Prostate gland (tissue), 2 donors: ENCODE measurements around the gene LRRC4C. TPM values are rescaled to one million over a fixed set of nuclear protein-coding genes. Genes with fewer than 3 reads are reported as not detected.

Experiments used
- DNase-seq: peaks from one replicate; pipeline ENCODE4 v3.0.0-alpha.2; 2019; ENCODE audit warnings: low spot score
- H3K27ac ChIP-seq, 2 donors: fragments of 200-600 bp; sonication (generic); 2 replicates each; pipeline ENCODE4 v1.5.1; 2017 to 2019
- H3K27me3 ChIP-seq: fragments of 200-600 bp; sonication (generic); replicated peaks from 2 replicates; pipeline ENCODE4 v1.5.1; 2019; ENCODE audit not compliant: insufficient read depth
- H3K36me3 ChIP-seq, 2 donors: fragments of 200-600 bp; sonication (generic); 1 replicate in 1 of 2; 2 replicates in 1 of 2; pipeline versions ENCODE4 v1.5.1 to v1.8.1; 2017 to 2019
- H3K4me1 ChIP-seq: fragments of 200-600 bp; sonication (generic); replicated peaks from 2 replicates; pipeline ENCODE4 v1.5.1; 2019
- H3K4me3 ChIP-seq, 2 donors: fragments of 200-600 bp; sonication (generic); 2 replicates each; pipeline ENCODE4 v1.5.1; 2017 to 2019
- H3K9me3 ChIP-seq: fragments of 200-600 bp; sonication (generic); 2 replicates; pipeline ENCODE4 v1.5.1; 2017
- CTCF ChIP-seq, 4 experiments: fragments of 200-600 bp in 2 of 4; fragments of 450-650 bp in 2 of 4; sonication (generic) in 2 of 4; IDR thresholded peaks; 1 replicate in 3 of 4; 2 replicates in 1 of 4; pipeline ENCODE4 v1.5.1; 2016 to 2019; ENCODE audit warnings: antibody characterized with exemption in 4 of 4, mild to moderate bottlenecking in 2 of 4, moderate library complexity in 2 of 4
- POLR2A ChIP-seq: fragments of 450-650 bp; IDR thresholded peaks from one replicate; pipeline ENCODE4 v1.6.1; 2016; ENCODE audit warnings: antibody characterized with exemption, mild to moderate bottlenecking
- POLR2AphosphoS5 ChIP-seq: sonication (generic); formaldehyde crosslinking; IDR thresholded peaks from one replicate; pipeline ENCODE4 v1.6.1; 2017; ENCODE audit warnings: antibody characterized with exemption
- WGBS: methylation state at CpG from one replicate; pipeline ENCODE4 v1.1.5; 2018; 5-methylcytosine and 5-hydroxymethylcytosine counted together
- intact Hi-C: fragments of 100-400 bp; cut with DNase I; formaldehyde crosslinking; loops from one replicate; pipeline ENCODE4 v1.14.2; 2022
- total RNA-seq, 2 donors: library from RNA; depleted of rRNA; stranded (reverse); fragments of >200 nt; gene quantifications; one replicate each; pipeline ENCODE4 v1.1.0, GENCODE V29; 2016

The LRRC4C gene
- total RNA-seq, 2 donors from 2014 or later = 0.28 TPM; not detected in 1

- Histone ChIP-seq H3K27ac (no peak overlapping the region), H3K9me3 (no peaks in the 10 kb centered on the region), H3K4me1 (no peaks in the 10 kb centered on the region), H3K27me3 (no peaks in the 10 kb centered on the region), H3K4me3 (no peak overlapping the region), H3K36me3 (no peaks in the 10 kb centered on the region)
- intact Hi-C loops = no loop called here
- WGBS = 42% methylated on average over 2 of the region's 2 CpGs
- DNase-seq = no peak
- TF ChIP-seq POLR2A (no peak), CTCF (IDR thresholded peaks at IDR 0.05) (no peak), POLR2AphosphoS5 (no peak)
Observed at GRCh38 chr11:40246983-40247382, 1212.5 kb downstream of the LRRC4C start.

GRCh38 chr11:40241524-40242051 is 1217.9 kb downstream of the LRRC4C start:
- TF ChIP-seq POLR2A = no peak
- Histone ChIP-seq H3K36me3 (no peaks in the 10 kb centered on the region), H3K27me3 (no peaks in the 10 kb centered on the region), H3K9me3 (no peaks in the 10 kb centered on the region), H3K27ac (no peak overlapping the region), H3K4me3 (no peak overlapping the region), H3K4me1 (no peaks in the 10 kb centered on the region)
- DNase-seq = no peak
- intact Hi-C loops = no loop called here

DNA sequence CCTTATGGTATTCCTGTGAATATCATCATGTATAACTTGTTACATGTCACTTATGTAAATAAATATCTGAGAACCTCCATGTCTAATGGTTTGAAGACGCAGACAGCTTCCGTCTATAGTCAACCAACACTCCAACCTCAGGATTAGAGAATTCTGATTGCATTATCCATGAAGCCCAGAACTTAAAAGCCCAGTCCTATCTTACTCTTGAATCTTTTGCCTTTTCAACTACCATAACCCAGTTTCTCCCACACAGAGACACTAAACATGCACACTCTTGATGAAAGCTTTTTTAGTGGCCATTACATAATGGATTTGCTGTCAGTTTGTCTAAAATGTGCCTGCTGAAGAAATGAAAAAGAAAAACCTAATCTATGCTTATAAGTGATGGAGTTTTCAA is 1219.2 kb downstream of the LRRC4C start:
- Histone ChIP-seq H3K4me1 (no peaks in the 10 kb centered on the region), H3K27ac (no peak overlapping the region), H3K27me3 (no peaks in the 10 kb centered on the region), H3K36me3 (no peaks in the 10 kb centered on the region), H3K9me3 (no peaks in the 10 kb centered on the region), H3K4me3 (no peak overlapping the region)
- intact Hi-C loops = no loop called here
- TF ChIP-seq CTCF (IDR thresholded peaks at IDR 0.05) = no peak
- TF ChIP-seq POLR2AphosphoS5 = no peak
- TF ChIP-seq POLR2A = no peak
- no peak for DNase-seq
- WGBS = 97% methylated on average over 2 of the region's 2 CpGs

GRCh38 chr11:40236526-40236925 is 1222.9 kb downstream of the LRRC4C start:
- 87% methylated on average over 3 of the region's 3 CpGs for WGBS
- no peak overlapping the region for H3K4me3 ChIP-seq
- TF ChIP-seq CTCF (IDR thresholded peaks at IDR 0.05) = no peak
- TF ChIP-seq POLR2A = no peak
- TF ChIP-seq POLR2AphosphoS5 = no peak
- no peaks in the 10 kb centered on the region for H3K9me3 ChIP-seq
- H3K4me1 ChIP-seq = no peaks in the 10 kb centered on the region
- H3K36me3 ChIP-seq = no peaks in the 10 kb centered on the region
- no peak overlapping the region for H3K27ac ChIP-seq
- intact Hi-C loops = no loop called here
- no peak for DNase-seq
- H3K27me3 ChIP-seq = no peaks in the 10 kb centered on the region

DNA sequence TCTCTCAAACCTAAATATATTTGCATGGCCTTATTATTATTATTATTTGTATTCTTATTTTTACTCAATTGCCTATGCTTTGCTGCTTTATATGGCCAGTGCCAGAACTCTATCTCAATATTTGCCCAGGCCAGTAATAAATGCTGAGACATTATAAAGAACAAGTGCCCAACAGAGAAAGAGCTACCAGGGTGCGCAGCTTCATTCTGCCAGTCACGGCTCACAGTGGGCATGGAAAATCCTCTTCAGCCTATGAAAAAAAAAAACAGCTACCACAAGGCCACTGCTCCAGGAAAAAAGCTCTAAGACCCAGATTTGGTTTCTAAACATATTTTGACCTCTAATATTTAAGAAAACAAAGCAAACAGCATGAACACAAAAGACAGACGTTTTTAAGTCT is 1223.6 kb downstream of the LRRC4C start:
- intact Hi-C loops = no loop called here
- WGBS = 60% methylated on average over 3 of the region's 3 CpGs
- DNase-seq = no peak
- no peak overlapping the region for H3K27ac ChIP-seq
- no peak overlapping the region for H3K4me3 ChIP-seq
- H3K9me3 ChIP-seq = no peaks in the 10 kb centered on the region
- no peaks in the 10 kb centered on the region for H3K4me1 ChIP-seq
- H3K36me3 ChIP-seq = no peaks in the 10 kb centered on the region
- H3K27me3 ChIP-seq = no peaks in the 10 kb centered on the region
- no peak for TF ChIP-seq POLR2AphosphoS5
- TF ChIP-seq CTCF (IDR thresholded peaks at IDR 0.05) = no peak
- no peak for TF ChIP-seq POLR2A
